Endodermal cell (in vitro differentiated cells): Measurements from ENCODE around the gene DENND2A. TPM values are rescaled to one million over a fixed set of nuclear protein-coding genes. Genes with fewer than 3 reads are reported as not detected.

Experiments used
- DNase-seq: peaks from one replicate; pipeline ENCODE4 v3.0.0-alpha.2; 2017
- H3K27ac ChIP-seq: 2 replicates; pipeline ENCODE4 v1.5.1; 2013; ENCODE audit warnings: mild to moderate bottlenecking, low read depth, low read length, moderate library complexity
- H3K27me3 ChIP-seq: 2 replicates; pipeline ENCODE4 v1.6.1; 2013; ENCODE audit warnings: mild to moderate bottlenecking, low read length, moderate library complexity; ENCODE audit not compliant: insufficient read depth, control insufficient read depth, poor library complexity, severe bottlenecking
- H3K36me3 ChIP-seq: 2 replicates; pipeline ENCODE4 v1.7.0; 2013; ENCODE audit warnings: mild to moderate bottlenecking, low read length, moderate library complexity; ENCODE audit not compliant: control insufficient read depth, insufficient read depth
- H3K4me1 ChIP-seq: one replicate; pipeline ENCODE4 v1.7.0; 2013; ENCODE audit warnings: low read length; ENCODE audit not compliant: control insufficient read depth, insufficient read depth
- H3K4me3 ChIP-seq: 2 replicates; pipeline ENCODE4 v1.5.1; 2013; ENCODE audit warnings: mild to moderate bottlenecking, low read length, moderate library complexity
- H3K9ac ChIP-seq: 2 replicates; pipeline ENCODE4 v1.6.1; 2013; ENCODE audit warnings: mild to moderate bottlenecking, low read length, moderate library complexity; ENCODE audit not compliant: poor library complexity, severe bottlenecking; ENCODE audit errors: extremely low read depth
- H3K9me3 ChIP-seq: 2 replicates; pipeline ENCODE4 v1.6.1; 2013; ENCODE audit warnings: mild to moderate bottlenecking, low read length, moderate library complexity; ENCODE audit not compliant: control insufficient read depth
- H3K27ac Mint-ChIP-seq: 2 replicates; pipeline ENCODE4 v1.8.0; 2020; ENCODE audit warnings: mixed read lengths
- H3K27me3 Mint-ChIP-seq: 2 replicates; pipeline ENCODE4 v1.8.0; 2021; ENCODE audit warnings: mild to moderate bottlenecking, mixed read lengths; ENCODE audit not compliant: insufficient read depth
- H3K36me3 Mint-ChIP-seq: 2 replicates; pipeline ENCODE4 v1.8.0; 2020; ENCODE audit warnings: low read depth, mixed read lengths
- H3K4me1 Mint-ChIP-seq: 2 replicates; pipeline ENCODE4 v1.8.0; 2020; ENCODE audit warnings: mixed read lengths
- H3K4me3 Mint-ChIP-seq: 2 replicates; pipeline ENCODE4 v1.8.0; 2020; ENCODE audit warnings: mild to moderate bottlenecking, moderate library complexity, mixed read lengths
- H3K9me3 Mint-ChIP-seq: 2 replicates; pipeline ENCODE4 v1.8.0; 2020; ENCODE audit warnings: mild to moderate bottlenecking, mixed read lengths
- WGBS, 2 experiments: methylation state at CpG; one replicate each; pipeline versions ENCODE4 v1.1.5 to v1.1.7; 2013; ENCODE audit warnings: missing lambda C conversion rate in 2 of 2, mixed read lengths in 1 of 2; ENCODE audit not compliant: insufficient coverage in 1 of 2, insufficient read length in 1 of 2; 5-methylcytosine and 5-hydroxymethylcytosine counted together
- total RNA-seq, 2 donors: library from RNA; stranded (reverse); fragmentation: NEBNext Ultra II Directional in 1 of 2; extraction: Animal tissue kit (Norgen Biotek cat#: 25700) in 1 of 2; gene quantifications; 2 replicates in 1 of 2; 3 replicates in 1 of 2; pipeline ENCODE4 v1.2.1, GENCODE V29; 2021
- TF ChIP-seq, protein P1 (sequence below): fragments of 200-600 bp; sonication (generic); conservative IDR thresholded peaks from 2 replicates; pipeline ENCODE4 v1.5.0; 2021; ENCODE audit warnings: antibody characterized with exemption, mild to moderate bottlenecking

DENND2A gene
- total RNA-seq, 2 donors from 2014 or later = 28.5 to 40.6 TPM

DNA sequence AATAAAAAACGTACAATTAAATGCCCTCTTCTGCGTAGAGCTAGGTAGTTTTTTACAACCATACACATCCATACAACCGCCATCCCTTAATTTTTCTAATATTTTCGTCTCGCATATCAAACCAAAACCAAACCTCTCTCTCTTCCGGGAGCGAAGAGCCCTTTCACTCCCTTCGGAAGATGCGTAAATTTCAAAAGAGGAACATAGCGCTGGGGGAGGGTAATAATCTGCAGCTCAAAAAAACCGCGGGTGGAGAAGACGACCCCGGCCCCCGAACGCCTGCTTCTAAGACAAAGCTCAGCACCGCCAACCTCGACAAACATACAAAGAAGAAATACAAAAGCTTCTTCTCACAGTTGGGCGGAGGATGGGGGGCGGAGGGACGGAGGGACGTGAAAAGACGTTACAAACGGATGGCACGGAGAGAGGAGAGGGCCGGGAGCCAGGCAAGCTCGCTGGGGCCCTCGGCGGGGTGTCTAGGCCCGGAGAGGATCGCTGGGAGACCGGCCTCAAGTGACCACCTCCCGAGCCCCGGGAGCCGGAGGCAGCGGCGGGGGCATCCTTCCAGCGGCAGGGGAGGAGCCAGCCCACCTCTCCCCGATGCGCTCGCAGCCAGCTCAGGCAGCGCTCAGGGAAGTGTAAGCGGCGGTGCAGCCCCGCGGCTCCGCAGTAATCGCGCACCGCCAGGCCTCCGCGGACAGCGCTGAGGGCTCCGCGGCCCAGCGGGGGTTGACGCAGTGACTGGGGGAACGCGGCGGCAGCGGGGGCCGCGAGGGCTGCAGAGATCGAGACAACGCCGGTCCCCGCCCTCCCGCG lies 162.2 kb downstream of the DENND2A start:
- H3K9ac ChIP-seq = peak overlapping the region; percentile 91
- peak overlapping the region; percentile 88 for H3K4me3 ChIP-seq
- Mint-ChIP-seq H3K9me3 (no peaks in the 10 kb centered on the region), H3K4me1 (peaks cover 22% of the 10 kb centered on the region), H3K27ac (peak overlapping the region; percentile 96), H3K36me3 (peaks cover 3% of the 10 kb centered on the region), H3K4me3 (peak overlapping the region; percentile 96), H3K27me3 (no peaks in the 10 kb centered on the region)
- DNase-seq = peak; percentile 77
- TF ChIP-seq, protein P1, sequence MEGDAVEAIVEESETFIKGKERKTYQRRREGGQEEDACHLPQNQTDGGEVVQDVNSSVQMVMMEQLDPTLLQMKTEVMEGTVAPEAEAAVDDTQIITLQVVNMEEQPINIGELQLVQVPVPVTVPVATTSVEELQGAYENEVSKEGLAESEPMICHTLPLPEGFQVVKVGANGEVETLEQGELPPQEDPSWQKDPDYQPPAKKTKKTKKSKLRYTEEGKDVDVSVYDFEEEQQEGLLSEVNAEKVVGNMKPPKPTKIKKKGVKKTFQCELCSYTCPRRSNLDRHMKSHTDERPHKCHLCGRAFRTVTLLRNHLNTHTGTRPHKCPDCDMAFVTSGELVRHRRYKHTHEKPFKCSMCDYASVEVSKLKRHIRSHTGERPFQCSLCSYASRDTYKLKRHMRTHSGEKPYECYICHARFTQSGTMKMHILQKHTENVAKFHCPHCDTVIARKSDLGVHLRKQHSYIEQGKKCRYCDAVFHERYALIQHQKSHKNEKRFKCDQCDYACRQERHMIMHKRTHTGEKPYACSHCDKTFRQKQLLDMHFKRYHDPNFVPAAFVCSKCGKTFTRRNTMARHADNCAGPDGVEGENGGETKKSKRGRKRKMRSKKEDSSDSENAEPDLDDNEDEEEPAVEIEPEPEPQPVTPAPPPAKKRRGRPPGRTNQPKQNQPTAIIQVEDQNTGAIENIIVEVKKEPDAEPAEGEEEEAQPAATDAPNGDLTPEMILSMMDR = no peak
- WGBS, 2 experiments = 0% methylated on average over 9 to 69 of the region's 69 CpGs
- H3K9me3 ChIP-seq = no peaks in the 10 kb centered on the region
- peaks cover 5% of the 10 kb centered on the region for H3K36me3 ChIP-seq
- H3K27me3 ChIP-seq = no peaks in the 10 kb centered on the region
- H3K4me1 ChIP-seq = no peaks in the 10 kb centered on the region
- peak overlapping the region; percentile 95 for H3K27ac ChIP-seq

DNA sequence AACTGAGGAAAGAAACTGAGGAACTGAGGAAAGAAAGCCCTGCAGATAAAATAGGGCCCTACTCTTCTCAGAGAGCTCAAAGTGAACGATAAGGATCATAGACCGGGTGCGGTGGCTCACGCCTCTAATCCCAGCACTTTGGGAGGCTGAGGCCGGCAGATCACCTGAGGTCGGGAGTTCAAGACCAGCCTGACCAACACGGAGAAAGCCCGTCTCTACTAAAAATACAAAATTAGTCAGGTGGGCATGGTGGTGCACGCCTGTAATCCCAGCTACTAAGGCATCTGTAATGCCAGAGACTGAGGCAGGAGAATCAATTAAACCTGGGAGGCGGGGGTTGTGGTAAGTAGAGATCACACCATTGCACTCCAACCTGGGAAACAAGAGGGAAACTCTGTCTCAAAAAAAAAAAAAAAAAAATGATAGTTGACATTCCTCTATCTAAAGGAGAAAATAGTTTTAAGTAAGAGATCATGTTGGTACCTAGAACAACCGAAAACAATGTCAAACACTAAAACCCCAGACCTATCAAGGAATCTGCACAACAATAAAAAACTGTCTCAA lies 163.8 kb downstream of the DENND2A start:
- 80 to 96% methylated on average over 8 to 11 of the region's 11 CpGs for WGBS, 2 experiments
- Mint-ChIP-seq H3K27ac (peak overlapping the region; percentile 85), H3K4me3 (peak overlapping the region; percentile 96), H3K9me3 (no peaks in the 10 kb centered on the region), H3K36me3 (peaks cover 9% of the 10 kb centered on the region), H3K4me1 (peaks cover 19% of the 10 kb centered on the region), H3K27me3 (no peaks in the 10 kb centered on the region)
- H3K4me3 ChIP-seq = peak overlapping the region; percentile 88
- peak overlapping the region; percentile 91 for H3K9ac ChIP-seq
- no peak for DNase-seq
- H3K4me1 ChIP-seq = no peaks in the 10 kb centered on the region
- TF ChIP-seq, protein P1 = no peak
- peaks cover 9% of the 10 kb centered on the region for H3K36me3 ChIP-seq
- no peak overlapping the region for H3K27ac ChIP-seq
- no peaks in the 10 kb centered on the region for H3K9me3 ChIP-seq
- H3K27me3 ChIP-seq = no peaks in the 10 kb centered on the region

GRCh38 chr7:140475747-140476333 lies 164.8 kb downstream of the DENND2A start:
- H3K4me1 Mint-ChIP-seq = peaks cover 11% of the 10 kb centered on the region
- H3K27ac ChIP-seq = no peak overlapping the region
- peaks cover 16% of the 10 kb centered on the region for H3K36me3 Mint-ChIP-seq
- peak overlapping the region; percentile 96 for H3K4me3 Mint-ChIP-seq
- H3K4me3 ChIP-seq = peak overlapping the region; percentile 88
- no peaks in the 10 kb centered on the region for H3K9me3 Mint-ChIP-seq
- no peak overlapping the region for H3K9ac ChIP-seq
- no peaks in the 10 kb centered on the region for H3K4me1 ChIP-seq
- TF ChIP-seq, protein P1 = peak; percentile 76
- peaks cover 16% of the 10 kb centered on the region for H3K36me3 ChIP-seq
- WGBS, 2 experiments = 80 to 83% methylated on average over 1 of the region's 2 CpGs
- no peaks in the 10 kb centered on the region for H3K9me3 ChIP-seq
- H3K27ac Mint-ChIP-seq = peak overlapping the region; percentile 85
- H3K27me3 Mint-ChIP-seq = no peaks in the 10 kb centered on the region
- H3K27me3 ChIP-seq = no peaks in the 10 kb centered on the region
- DNase-seq = peak; percentile 60

Other genes starting within 250 kb of the DENND2A start
- gene SLC37A3, start 242.3 kb downstream of the DENND2A start, total RNA-seq = 10 to 100 TPM; 55.4 to 60.5 TPM
- 1 to 10 TPM; 5.1 to 5.7 TPM for gene RAB19, start 236.8 kb downstream of the DENND2A start, total RNA-seq
- 100 to 1,000 TPM; 135 to 163 TPM for gene MKRN1, start 161.3 kb downstream of the DENND2A start, total RNA-seq
- 10 to 100 TPM; 13.5 to 17.8 TPM for gene ADCK2, start 32.1 kb upstream of the DENND2A start, total RNA-seq
- 100 to 1,000 TPM; 180 to 202 TPM for gene NDUFB2, start 55.9 kb upstream of the DENND2A start, total RNA-seq